Measurements from ENCODE around the gene GOSR2. TPM values are rescaled to one million over a fixed set of nuclear protein-coding genes. Genes with fewer than 3 reads are reported as not detected.
A peak's percentile ranks its signal among the peaks of the same experiment; 100 is the strongest.

Gene GOSR2
- total RNA-seq, 3 donors from 2014 or later (not counting 1 experiment from before 2014, with no cell fraction given) = 55.7 to 66.7 (median 59.1) TPM

DNA sequence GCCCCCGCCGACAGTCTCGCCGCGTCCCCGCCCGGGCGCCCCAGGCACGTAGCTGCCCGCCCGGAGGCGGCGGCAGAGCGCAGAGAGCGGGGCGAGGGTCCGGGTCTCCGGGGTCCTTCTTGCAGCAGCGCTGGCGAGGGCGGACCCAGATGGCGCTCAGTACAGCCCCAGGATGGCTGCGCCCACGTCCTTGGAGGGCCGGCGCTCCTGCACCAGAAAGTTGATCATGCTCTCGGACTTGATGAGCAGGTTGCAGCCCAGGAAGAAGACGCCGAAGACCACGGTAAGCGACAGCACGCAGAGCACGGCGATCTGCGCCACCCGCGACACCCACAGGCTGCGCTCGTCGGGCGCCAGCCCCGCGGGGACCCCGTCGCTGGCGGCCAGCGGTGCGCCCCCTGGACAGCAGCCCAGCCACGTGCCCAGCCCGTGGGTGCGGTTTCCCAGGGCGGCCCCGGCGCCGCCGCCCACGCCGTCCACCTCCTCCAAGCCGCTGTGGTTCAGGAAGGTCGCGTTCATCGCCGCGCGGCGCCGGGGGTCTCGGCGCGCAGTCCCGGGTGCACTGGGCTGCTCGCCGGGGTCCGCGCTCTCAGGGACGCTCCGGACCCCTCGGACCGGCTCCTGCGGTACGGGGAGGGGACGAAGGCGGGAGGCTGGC, 55.7 kb downstream of the GOSR2 start:
- H3K27me3 ChIP-seq (ENCODE audit: control insufficient read depth, insufficient read depth, low read length) = peaks cover 23% of the 10 kb centered on the region
- Mint-ChIP-seq H3K36me3 (no peaks in the 10 kb centered on the region), H3K4me1 (peaks cover 0 to 10% of the 10 kb centered on the region in 2 donors), H3K9me3 (no peaks in the 10 kb centered on the region), H3K27ac (no peak overlapping the region), H3K27me3 (ENCODE audit: low read depth in 2 of 2) (peaks cover 26 to 36% of the 10 kb centered on the region in 2 donors), H3K4me3 (peak overlapping the region; percentile 47)
- H3K27ac ChIP-seq (ENCODE audit: low read length) = no peak overlapping the region
- TF ChIP-seq, protein P1, sequence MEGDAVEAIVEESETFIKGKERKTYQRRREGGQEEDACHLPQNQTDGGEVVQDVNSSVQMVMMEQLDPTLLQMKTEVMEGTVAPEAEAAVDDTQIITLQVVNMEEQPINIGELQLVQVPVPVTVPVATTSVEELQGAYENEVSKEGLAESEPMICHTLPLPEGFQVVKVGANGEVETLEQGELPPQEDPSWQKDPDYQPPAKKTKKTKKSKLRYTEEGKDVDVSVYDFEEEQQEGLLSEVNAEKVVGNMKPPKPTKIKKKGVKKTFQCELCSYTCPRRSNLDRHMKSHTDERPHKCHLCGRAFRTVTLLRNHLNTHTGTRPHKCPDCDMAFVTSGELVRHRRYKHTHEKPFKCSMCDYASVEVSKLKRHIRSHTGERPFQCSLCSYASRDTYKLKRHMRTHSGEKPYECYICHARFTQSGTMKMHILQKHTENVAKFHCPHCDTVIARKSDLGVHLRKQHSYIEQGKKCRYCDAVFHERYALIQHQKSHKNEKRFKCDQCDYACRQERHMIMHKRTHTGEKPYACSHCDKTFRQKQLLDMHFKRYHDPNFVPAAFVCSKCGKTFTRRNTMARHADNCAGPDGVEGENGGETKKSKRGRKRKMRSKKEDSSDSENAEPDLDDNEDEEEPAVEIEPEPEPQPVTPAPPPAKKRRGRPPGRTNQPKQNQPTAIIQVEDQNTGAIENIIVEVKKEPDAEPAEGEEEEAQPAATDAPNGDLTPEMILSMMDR (IDR thresholded peaks at IDR 0.05) = no peak
- DNase-seq = peak in 1 of 2 donors; percentile 38
- intact Hi-C loops (cut with micrococcal nuclease) = no loop called here
- peaks cover 8% of the 10 kb centered on the region for H3K4me1 ChIP-seq (ENCODE audit: control insufficient read depth, insufficient read depth, low read length)
- no peaks in the 10 kb centered on the region for H3K36me3 ChIP-seq (ENCODE audit: control insufficient read depth, insufficient read depth, low read length)
- peak in 2 of 3 donors; percentile 21 to 69 for ATAC-seq
- no peaks in the 10 kb centered on the region for H3K9me3 ChIP-seq (ENCODE audit: control insufficient read depth, insufficient read depth, low read length)
- H3K4me3 ChIP-seq (ENCODE audit: low read length) = no peak overlapping the region
- WGBS (ENCODE audit: insufficient coverage) = under 1% methylated on average over 83 of the region's 83 CpGs

DNA sequence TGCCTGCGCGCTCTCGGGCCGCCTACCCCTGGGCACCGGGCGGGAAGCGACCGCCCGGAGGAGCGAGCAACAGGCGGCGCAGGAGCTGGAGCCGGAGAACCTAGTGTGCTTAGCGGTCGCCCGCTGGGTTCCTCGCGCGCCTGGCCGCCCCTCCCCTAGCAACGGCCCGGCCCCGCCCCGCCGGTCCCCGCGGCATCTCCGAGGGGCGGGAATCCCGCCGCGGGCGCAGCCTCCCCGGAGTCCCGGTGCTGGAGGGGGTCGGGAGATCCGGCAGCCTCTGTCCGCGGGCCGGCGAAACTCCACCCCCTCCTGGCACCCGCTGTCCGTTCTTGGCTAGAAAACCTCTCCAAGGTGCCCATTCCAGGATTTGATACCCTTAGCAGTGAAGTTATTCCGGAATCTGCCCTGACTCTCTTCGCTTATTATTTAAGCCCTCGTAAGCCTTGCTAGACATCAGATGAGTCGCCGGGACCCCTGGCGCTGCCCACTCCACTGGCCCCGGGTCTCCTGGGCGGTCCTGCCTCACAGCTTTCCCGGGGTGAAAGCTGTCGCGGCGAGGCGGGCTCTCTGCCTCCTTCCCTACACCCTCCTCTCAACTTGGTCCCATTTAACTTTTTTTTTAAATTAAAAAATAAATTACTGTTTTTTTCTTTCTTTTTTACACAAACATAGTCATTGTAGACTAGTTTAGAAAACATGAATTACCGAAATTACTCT, 56.3 kb downstream of the GOSR2 start, which contains the start of gene RPRML:
Gene RPRML, minus strand, starts transcription at position 107 of the 717 bp plus-strand sequence. CDS start 246 bp downstream, outside the sequence.
- no peaks in the 10 kb centered on the region for H3K36me3 ChIP-seq (ENCODE audit: control insufficient read depth, insufficient read depth, low read length)
- Mint-ChIP-seq H3K9me3 (no peaks in the 10 kb centered on the region), H3K27ac (no peak within 1 kb of the TSS), H3K36me3 (no peaks in the 10 kb centered on the region), H3K4me1 (peaks cover 0 to 10% of the 10 kb centered on the region in 2 donors), H3K4me3 (peak within 1 kb of the TSS; percentile 90), H3K27me3 (ENCODE audit: low read depth in 2 of 2) (peaks cover 26 to 36% of the 10 kb centered on the region in 2 donors)
- H3K9me3 ChIP-seq (ENCODE audit: control insufficient read depth, insufficient read depth, low read length) = no peaks in the 10 kb centered on the region
- H3K4me1 ChIP-seq (ENCODE audit: control insufficient read depth, insufficient read depth, low read length) = peaks cover 8% of the 10 kb centered on the region
- ATAC-seq (peak in 1 of 3 donors; percentile 63), DNase-seq (peak in 1 of 2 donors; percentile 35)
- intact Hi-C loops (cut with micrococcal nuclease) = no loop called here
- WGBS (ENCODE audit: insufficient coverage) = under 1% methylated on average over 57 of the region's 57 CpGs
- H3K27ac ChIP-seq (ENCODE audit: low read length) = no peak within 1 kb of the TSS
- TF ChIP-seq, protein P1 (IDR thresholded peaks at IDR 0.05) = no peak
- H3K4me3 ChIP-seq (ENCODE audit: low read length) = no peak within 1 kb of the TSS
- peaks cover 23% of the 10 kb centered on the region for H3K27me3 ChIP-seq (ENCODE audit: control insufficient read depth, insufficient read depth, low read length)

DNA sequence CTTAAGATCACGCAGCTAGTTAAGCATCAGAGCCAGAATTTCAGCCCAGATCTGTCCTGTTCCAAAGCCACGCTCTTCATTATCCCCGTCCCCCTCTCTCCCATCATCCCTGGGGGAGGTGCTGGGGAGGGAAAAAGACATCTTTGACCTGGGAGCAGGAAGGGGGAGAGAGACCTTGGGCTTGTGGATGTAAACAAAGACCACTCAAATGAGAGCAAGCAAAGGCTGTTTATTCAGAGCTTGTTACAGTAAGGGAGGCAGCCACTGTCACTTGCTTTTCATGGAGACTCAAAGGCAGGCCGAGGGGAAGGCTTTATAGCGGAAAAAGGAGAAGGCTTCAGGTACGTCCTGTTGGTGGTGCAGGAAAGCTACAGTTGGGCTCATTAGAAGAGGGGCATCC, 59.6 kb downstream of the GOSR2 start:
- H3K4me3 Mint-ChIP-seq = no peak overlapping the region
- 90% methylated on average over 4 of the region's 6 CpGs for WGBS (ENCODE audit: insufficient coverage)
- Histone ChIP-seq H3K4me1 (ENCODE audit: control insufficient read depth, insufficient read depth, low read length) (peaks cover 8% of the 10 kb centered on the region), H3K9me3 (ENCODE audit: control insufficient read depth, insufficient read depth, low read length) (no peaks in the 10 kb centered on the region), H3K27me3 (ENCODE audit: control insufficient read depth, insufficient read depth, low read length) (peaks cover 15% of the 10 kb centered on the region), H3K36me3 (ENCODE audit: control insufficient read depth, insufficient read depth, low read length) (no peaks in the 10 kb centered on the region), H3K27ac (ENCODE audit: low read length) (no peak overlapping the region), H3K4me3 (ENCODE audit: low read length) (no peak overlapping the region)
- intact Hi-C loops (cut with micrococcal nuclease) = no loop called here
- peaks cover 0 to 10% of the 10 kb centered on the region in 2 donors for H3K4me1 Mint-ChIP-seq
- DNase-seq = no peak
- no peak for ATAC-seq
- H3K9me3 Mint-ChIP-seq = no peaks in the 10 kb centered on the region
- no peaks in the 10 kb centered on the region for H3K36me3 Mint-ChIP-seq
- H3K27ac Mint-ChIP-seq = no peak overlapping the region
- TF ChIP-seq, protein P1 (IDR thresholded peaks at IDR 0.05) = no peak
- H3K27me3 Mint-ChIP-seq (ENCODE audit: low read depth in 2 of 2) = peaks cover 20% of the 10 kb centered on the region in 2 donors

Measured in natural killer cell (primary cell).